Naive thymus-derived CD4-positive, alpha-beta T cell (primary cell): ENCODE results near the gene GAS7. TPM values are rescaled to one million over a fixed set of nuclear protein-coding genes. Genes with fewer than 3 reads are reported as not detected.

Source experiments
- ATAC-seq: fragments of 150-1000 bp; cut with Tn5 transposase; 2 replicates; pipeline ENCODE4 v1.10.0; 2021; ENCODE audit warnings: mild to moderate bottlenecking, moderate library complexity
- CTCF ChIA-PET: fragments of 350-600 bp; sonication (Branson Sonifier 250); formaldehyde crosslinking; loops from one replicate; lab custom pipeline; 2021; ENCODE audit warnings: antibody characterized with exemption; lab: Charles Lee
- POLR2A ChIA-PET: fragments of 350-600 bp; sonication (Branson Sonifier 250); formaldehyde crosslinking; loops from one replicate; lab custom pipeline; 2021; ENCODE audit warnings: antibody characterized with exemption, inconsistent platforms; lab: Charles Lee
- DNase-seq, 9 donors: peaks; one replicate each; pipeline versions ENCODE4 v3.0.0 to v3.0.0-alpha.2; 2020 to 2022; ENCODE audit warnings: mixed read lengths in 1 of 9
- H3K27ac ChIP-seq: one replicate; pipeline ENCODE4 v1.7.0; 2013; ENCODE audit warnings: mild to moderate bottlenecking, low read depth, low read length, moderate library complexity
- H3K27me3 ChIP-seq, 2 donors: one replicate each; pipeline ENCODE4 v1.7.0; 2013; ENCODE audit warnings: low read length in 2 of 2, mild to moderate bottlenecking in 2 of 2, moderate library complexity in 2 of 2; ENCODE audit not compliant: control insufficient read depth in 2 of 2, insufficient read depth in 2 of 2
- H3K36me3 ChIP-seq, 3 experiments: 1 replicate in 2 of 3; 2 replicates in 1 of 3; pipeline ENCODE4 v1.7.0; 2013; ENCODE audit warnings: low read length in 3 of 3, mild to moderate bottlenecking in 3 of 3, moderate library complexity in 1 of 3; ENCODE audit not compliant: insufficient read depth in 3 of 3, control insufficient read depth in 2 of 3
- H3K4me1 ChIP-seq, 2 donors: one replicate each; pipeline ENCODE4 v1.7.0; 2013; ENCODE audit warnings: low read length in 2 of 2, mild to moderate bottlenecking in 2 of 2, moderate library complexity in 1 of 2; ENCODE audit not compliant: control insufficient read depth in 2 of 2, insufficient read depth in 2 of 2
- H3K4me3 ChIP-seq: 2 replicates; pipeline ENCODE4 v1.7.0; 2013; ENCODE audit warnings: mild to moderate bottlenecking, low read length
- H3K9me3 ChIP-seq, 3 experiments: 1 replicate in 2 of 3; 2 replicates in 1 of 3; pipeline ENCODE4 v1.7.0; 2013; ENCODE audit warnings: low read length in 3 of 3; ENCODE audit not compliant: control insufficient read depth in 2 of 3
- H3K27ac Mint-ChIP-seq, 9 donors: one replicate each; pipeline ENCODE4 v1.8.0; 2020 to 2022; ENCODE audit warnings: mixed read lengths in 9 of 9, mild to moderate bottlenecking in 8 of 9, moderate library complexity in 5 of 9, inconsistent platforms in 2 of 9
- H3K27me3 Mint-ChIP-seq, 5 donors: one replicate each; pipeline ENCODE4 v1.8.0; 2021 to 2022; ENCODE audit warnings: mixed read lengths in 5 of 5, mild to moderate bottlenecking in 1 of 5
- H3K36me3 Mint-ChIP-seq, 5 donors: one replicate each; pipeline ENCODE4 v1.8.0; 2020 to 2022; ENCODE audit warnings: mixed read lengths in 5 of 5, mild to moderate bottlenecking in 3 of 5, inconsistent platforms in 1 of 5
- H3K4me1 Mint-ChIP-seq, 7 donors: one replicate each; pipeline ENCODE4 v1.8.0; 2020 to 2022; ENCODE audit warnings: mixed read lengths in 7 of 7, mild to moderate bottlenecking in 3 of 7, inconsistent platforms in 1 of 7
- H3K4me3 Mint-ChIP-seq, 10 donors: one replicate each; pipeline ENCODE4 v1.8.0; 2020 to 2022; ENCODE audit warnings: mild to moderate bottlenecking in 10 of 10, mixed read lengths in 10 of 10, moderate library complexity in 6 of 10, inconsistent platforms in 2 of 10
- H3K9me3 Mint-ChIP-seq, 11 donors: one replicate each; pipeline ENCODE4 v1.8.0; 2020 to 2022; ENCODE audit warnings: mixed read lengths in 11 of 11, mild to moderate bottlenecking in 4 of 11, inconsistent platforms in 1 of 11, moderate library complexity in 1 of 11
- intact Hi-C, 2 donors: fragments of 100-400 bp; cut with micrococcal nuclease; formaldehyde crosslinking; loops; one replicate each; pipeline ENCODE4 v1.15.1; 2023
- polyA plus RNA-seq, 2 donors: library from polyadenylated mRNA; unstranded; fragments of 300-500 nt; fragmentation: Illumina TruSeq; gene quantifications; one replicate each; pipeline ENCODE4 v1.2.3, GENCODE V29; 2021
- total RNA-seq, 6 experiments: library from RNA in 5 of 6; stranded (reverse) in 5 of 6; gene quantifications; 1 replicate in 5 of 6; 2 replicates in 1 of 6; pipeline ENCODE4 v1.2.3 and lab custom pipeline; 2021 to 2026

Gene GAS7
- total and polyA plus RNA-seq, 7 experiments from 2014 or later: 0.09 to 54.3 (median 3.3) TPM

DNA sequence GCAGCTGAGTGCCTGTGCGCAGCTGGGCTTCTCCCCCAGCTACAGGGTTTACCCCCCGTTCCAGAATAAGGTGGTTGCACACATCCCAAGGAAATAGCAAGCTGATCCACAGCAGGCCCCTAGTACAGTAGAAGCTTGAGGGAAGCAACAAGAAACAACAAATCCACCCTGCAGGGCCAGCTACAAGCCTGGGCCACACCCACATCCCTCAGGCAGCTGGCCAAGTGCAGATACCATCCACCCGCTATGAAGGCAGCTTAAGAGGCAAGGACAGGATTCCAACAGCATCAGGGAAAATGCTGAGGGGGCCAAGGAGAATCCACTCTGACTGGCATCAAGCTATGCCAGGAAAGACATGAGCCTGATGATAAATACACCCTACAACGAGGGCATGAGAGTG, 226.4 kb downstream of the GAS7 start:
- Mint-ChIP-seq H3K27me3 (peaks cover 0 to 6% (median 0%) of the 10 kb centered on the region in 5 donors), H3K4me1 (peaks cover 0 to 4% (median 0%) of the 10 kb centered on the region in 7 donors), H3K4me3 (no peak overlapping the region), H3K36me3 (no peaks in the 10 kb centered on the region), H3K9me3 (peaks cover 0 to 2% (median 0%) of the 10 kb centered on the region in 11 donors), H3K27ac (no peak overlapping the region)
- intact Hi-C loops: no loop called here
- H3K27me3 ChIP-seq: no peaks in the 10 kb centered on the region
- ChIA-PET POLR2A (no interaction called here), CTCF (no interaction called here)
- no peak for ATAC-seq
- no peak for DNase-seq
- no peaks in the 10 kb centered on the region for H3K9me3 ChIP-seq
- H3K4me1 ChIP-seq: no peaks in the 10 kb centered on the region
- H3K27ac ChIP-seq: no peak overlapping the region
- H3K4me3 ChIP-seq: no peak overlapping the region
- H3K36me3 ChIP-seq: no peaks in the 10 kb centered on the region

DNA sequence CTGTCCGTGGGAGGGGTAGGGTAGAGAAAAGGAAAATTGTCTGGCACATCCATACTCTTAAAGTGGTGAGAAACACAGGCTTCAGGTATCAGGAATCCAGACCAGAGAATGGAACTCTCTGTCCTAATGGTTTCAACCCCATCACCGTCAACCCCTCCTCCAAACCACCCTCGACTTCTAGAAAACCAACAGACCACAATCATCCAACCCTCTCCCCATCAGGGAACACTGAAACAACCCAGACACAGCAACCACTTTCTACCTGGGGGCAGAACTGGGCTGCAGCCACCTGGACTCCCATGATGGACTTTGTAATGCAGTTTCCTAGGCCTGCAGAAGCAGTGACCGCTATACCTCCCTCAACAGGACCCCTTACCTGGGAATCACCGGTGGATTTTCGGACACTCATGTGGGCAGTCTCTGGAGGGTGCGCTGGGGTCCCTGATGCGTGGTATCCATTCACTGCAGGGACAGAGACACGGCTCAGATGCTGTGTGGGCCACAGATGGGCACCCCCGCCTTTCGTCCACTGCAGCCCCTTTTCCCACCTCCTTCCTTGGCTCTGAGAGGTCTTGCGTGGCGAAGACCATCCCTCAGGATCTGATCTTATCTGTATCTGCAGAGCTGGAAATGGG, 229.0 kb downstream of the GAS7 start:
- H3K36me3 Mint-ChIP-seq: no peaks in the 10 kb centered on the region
- peaks cover 0 to 5% (median 0%) of the 10 kb centered on the region in 5 donors for H3K27me3 Mint-ChIP-seq
- H3K9me3 Mint-ChIP-seq: peaks cover 0 to 2% (median 0%) of the 10 kb centered on the region in 11 donors
- Histone ChIP-seq H3K4me3 (no peak overlapping the region), H3K9me3 (no peaks in the 10 kb centered on the region), H3K36me3 (no peaks in the 10 kb centered on the region), H3K27me3 (no peaks in the 10 kb centered on the region), H3K27ac (no peak overlapping the region), H3K4me1 (no peaks in the 10 kb centered on the region)
- H3K4me3 Mint-ChIP-seq: no peak overlapping the region
- DNase-seq (no peak), ATAC-seq (no peak)
- POLR2A ChIA-PET: no interaction called here
- no peak overlapping the region for H3K27ac Mint-ChIP-seq
- CTCF ChIA-PET: no interaction called here
- intact Hi-C loops: loop anchor here in 1 of 2 donors (5.0 kb wide), 1 partner anchor 258 kb away; no protein-coding TSS in a partner anchor
- peaks cover 0 to 2% (median 0%) of the 10 kb centered on the region in 7 donors for H3K4me1 Mint-ChIP-seq

DNA sequence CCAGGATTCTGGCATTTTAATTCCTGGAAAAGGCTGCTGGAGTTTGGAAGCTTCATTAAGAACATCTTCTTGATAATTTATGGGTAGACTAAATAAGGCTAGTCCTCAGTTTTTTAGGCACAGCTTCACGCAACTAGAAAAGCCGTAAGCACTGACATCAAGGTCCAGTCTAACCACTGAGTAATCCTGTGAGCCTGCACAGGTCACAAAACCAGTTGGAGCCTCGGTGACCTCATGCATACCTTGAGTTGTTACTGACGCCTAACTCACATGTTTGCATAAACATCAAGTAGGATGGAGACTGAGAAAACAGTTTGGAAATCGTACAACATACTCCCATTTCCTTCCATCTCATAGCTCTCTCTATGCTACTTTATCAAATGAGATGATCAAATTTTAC, 229.5 kb downstream of the GAS7 start:
- H3K9me3 ChIP-seq: no peaks in the 10 kb centered on the region
- H3K4me3 ChIP-seq: no peak overlapping the region
- Mint-ChIP-seq H3K27ac (no peak overlapping the region), H3K4me1 (no peaks in the 10 kb centered on the region), H3K9me3 (peaks cover 0 to 2% (median 0%) of the 10 kb centered on the region in 11 donors), H3K27me3 (peaks cover 0 to 4% (median 0%) of the 10 kb centered on the region in 5 donors), H3K36me3 (no peaks in the 10 kb centered on the region), H3K4me3 (no peak overlapping the region)
- no peaks in the 10 kb centered on the region for H3K27me3 ChIP-seq
- H3K27ac ChIP-seq: no peak overlapping the region
- ATAC-seq (no peak), DNase-seq (no peak)
- no peaks in the 10 kb centered on the region for H3K4me1 ChIP-seq
- ChIA-PET POLR2A (no interaction called here), CTCF (no interaction called here)
- intact Hi-C loops: loop anchor here in 1 of 2 donors (5.0 kb wide), 1 partner anchor 258 kb away; no protein-coding TSS in a partner anchor
- no peaks in the 10 kb centered on the region for H3K36me3 ChIP-seq

DNA sequence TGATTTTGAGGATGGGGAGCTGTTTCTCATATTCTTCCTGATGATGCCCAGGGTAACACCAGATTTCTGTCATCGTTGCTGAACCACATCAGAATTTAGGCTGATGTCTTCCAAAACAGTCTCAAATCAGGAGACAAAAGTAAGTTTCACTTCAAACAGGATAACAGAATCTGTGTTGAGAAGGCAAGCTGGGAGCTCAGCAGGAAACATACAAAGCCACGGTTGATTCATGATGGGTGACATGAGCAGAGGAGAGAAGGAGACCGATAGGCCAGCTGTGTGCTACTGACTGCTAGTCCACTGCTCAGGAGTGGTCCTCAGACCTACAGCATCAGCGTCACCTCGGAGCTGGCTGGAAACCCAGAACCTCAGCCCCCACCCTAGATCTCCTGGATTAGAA, 230.4 kb downstream of the GAS7 start:
- H3K27me3 ChIP-seq: no peaks in the 10 kb centered on the region
- H3K9me3 ChIP-seq: no peaks in the 10 kb centered on the region
- ATAC-seq (no peak), DNase-seq (no peak)
- H3K4me3 Mint-ChIP-seq: no peak overlapping the region
- H3K27me3 Mint-ChIP-seq: peaks cover 0 to 4% (median 0%) of the 10 kb centered on the region in 5 donors
- ChIA-PET CTCF (no interaction called here), POLR2A (no interaction called here)
- H3K4me3 ChIP-seq: no peak overlapping the region
- peaks cover 0 to 2% (median 0%) of the 10 kb centered on the region in 11 donors for H3K9me3 Mint-ChIP-seq
- no peaks in the 10 kb centered on the region for H3K36me3 Mint-ChIP-seq
- H3K27ac ChIP-seq: no peak overlapping the region
- H3K4me1 Mint-ChIP-seq: no peaks in the 10 kb centered on the region
- no peaks in the 10 kb centered on the region for H3K36me3 ChIP-seq
- no peaks in the 10 kb centered on the region for H3K4me1 ChIP-seq
- no peak overlapping the region for H3K27ac Mint-ChIP-seq
- intact Hi-C loops: loop anchor here in 1 of 2 donors (5.0 kb wide), 1 partner anchor 259 kb away; no protein-coding TSS in a partner anchor

DNA sequence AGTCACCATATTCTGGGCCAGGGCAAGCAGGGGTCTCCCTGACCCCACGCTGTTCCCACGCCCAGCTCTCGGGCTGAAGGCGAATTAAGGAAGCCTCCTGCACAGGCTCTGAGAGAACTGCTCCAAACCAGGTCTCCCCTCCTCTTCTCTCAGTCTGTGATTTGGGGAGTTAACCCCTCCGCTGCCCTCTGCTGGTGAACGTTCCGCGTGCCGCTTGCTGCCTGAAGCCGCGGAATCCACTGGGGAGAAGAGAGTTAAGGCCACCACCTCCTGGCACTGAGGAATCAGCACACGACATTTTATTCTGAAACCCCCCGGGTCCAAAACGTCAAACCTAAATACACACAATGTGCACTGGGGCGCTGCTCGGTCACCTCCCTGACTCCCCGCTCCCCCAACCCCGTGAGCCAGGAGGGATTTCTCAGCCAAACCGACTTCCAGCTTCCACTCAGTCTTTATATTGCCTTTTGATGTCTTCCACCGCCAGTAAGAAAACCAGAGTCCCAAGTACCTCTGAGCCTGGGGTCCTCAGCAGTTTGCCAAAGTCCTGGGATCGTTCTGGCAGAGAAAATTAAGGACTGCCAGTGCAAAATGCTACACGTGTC, 238.9 kb downstream of the GAS7 start:
- CTCF ChIA-PET: no interaction called here
- Histone ChIP-seq H3K36me3 (no peaks in the 10 kb centered on the region), H3K4me1 (no peaks in the 10 kb centered on the region), H3K9me3 (no peaks in the 10 kb centered on the region), H3K27ac (no peak overlapping the region), H3K4me3 (no peak overlapping the region), H3K27me3 (no peaks in the 10 kb centered on the region)
- peak in 2 of 9 donors; percentile 5 to 23 for DNase-seq
- Mint-ChIP-seq H3K27me3 (peaks cover 0 to 11% (median 4%) of the 10 kb centered on the region in 5 donors), H3K9me3 (peaks cover 0 to 2% (median 0%) of the 10 kb centered on the region in 11 donors), H3K36me3 (no peaks in the 10 kb centered on the region), H3K4me1 (peaks cover 0 to 4% (median 0%) of the 10 kb centered on the region in 7 donors), H3K27ac (no peak overlapping the region), H3K4me3 (no peak overlapping the region)
- no peak for ATAC-seq
- POLR2A ChIA-PET: no interaction called here
- intact Hi-C loops: loop anchor here in 1 of 2 donors (1.0 kb wide), 1 partner anchor 35 kb away; no protein-coding TSS in a partner anchor

DNA sequence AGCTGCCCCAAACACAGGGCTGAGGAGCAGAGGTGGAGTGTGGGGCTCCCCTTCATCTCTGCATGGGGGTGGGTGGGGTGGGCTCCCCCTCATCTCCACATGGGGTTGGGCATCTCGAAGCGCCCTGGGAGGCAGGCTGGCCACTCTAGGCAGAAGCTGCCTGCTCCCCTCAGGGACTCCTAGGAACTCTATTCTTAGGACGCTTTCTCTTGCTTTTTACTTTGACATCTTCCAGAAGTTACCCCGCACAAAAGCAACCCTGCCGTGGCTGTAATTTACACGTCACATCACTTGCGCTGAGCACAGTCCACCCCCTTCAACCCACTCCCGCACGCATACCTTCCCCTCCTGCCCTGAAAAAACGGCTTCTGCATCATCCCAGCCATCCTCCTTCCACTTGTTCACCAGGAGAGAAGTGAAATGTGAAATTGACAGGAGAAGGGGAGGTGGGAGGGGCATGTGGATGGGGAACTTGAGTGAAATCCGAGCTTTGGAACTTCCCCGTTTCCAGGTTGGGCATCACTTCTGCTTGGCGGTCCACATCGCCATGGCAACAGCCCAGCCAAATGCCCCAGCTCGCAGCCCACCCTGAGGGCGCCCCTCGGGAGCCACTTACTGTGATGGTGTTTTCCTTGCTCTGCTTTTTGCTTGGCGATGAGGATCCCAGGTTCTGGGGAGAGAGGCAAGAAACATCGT, 239.7 kb downstream of the GAS7 start:
- intact Hi-C loops: loop anchor here in 1 of 2 donors (1.0 kb wide), 1 partner anchor 34 kb away; no protein-coding TSS in a partner anchor
- Histone ChIP-seq H3K36me3 (no peaks in the 10 kb centered on the region), H3K4me3 (no peak overlapping the region), H3K4me1 (no peaks in the 10 kb centered on the region), H3K9me3 (no peaks in the 10 kb centered on the region), H3K27me3 (no peaks in the 10 kb centered on the region), H3K27ac (no peak overlapping the region)
- no peaks in the 10 kb centered on the region for H3K36me3 Mint-ChIP-seq
- POLR2A ChIA-PET: no interaction called here
- no peak overlapping the region for H3K4me3 Mint-ChIP-seq
- peaks cover 0 to 2% (median 0%) of the 10 kb centered on the region in 11 donors for H3K9me3 Mint-ChIP-seq
- CTCF ChIA-PET: no interaction called here
- H3K27me3 Mint-ChIP-seq: peaks cover 0 to 11% (median 4%) of the 10 kb centered on the region in 5 donors
- DNase-seq (no peak), ATAC-seq (peak; percentile 31)
- H3K4me1 Mint-ChIP-seq: peaks cover 0 to 4% (median 0%) of the 10 kb centered on the region in 7 donors
- no peak overlapping the region for H3K27ac Mint-ChIP-seq
